K562 (cell line): ENCODE data around the gene GLP1R. TPM values are rescaled to one million over a fixed set of nuclear protein-coding genes. Genes with fewer than 3 reads are reported as not detected.
A peak's percentile ranks its signal among the peaks of the same experiment; 100 is the strongest.

Source experiments
- ARID2 ChIP-seq: fragments of 450-650 bp; IDR thresholded peaks from 2 replicates; pipeline ENCODE4 v1.6.1; 2017; ENCODE audit warnings: antibody characterized with exemption, mild to moderate bottlenecking
- ATF4 ChIP-seq: fragments of 450-650 bp; formaldehyde crosslinking; IDR thresholded peaks from 2 replicates; pipeline ENCODE4 v1.4.0; 2022; ENCODE audit warnings: mild to moderate bottlenecking, moderate library complexity
- CEBPB ChIP-seq: fragments of 450-650 bp; IDR thresholded peaks from 2 replicates; pipeline ENCODE4 v1.6.1; 2016; ENCODE audit warnings: missing genetic modification characterization, missing compliant biosample characterization
- ELF4 ChIP-seq: fragments of 450-650 bp; formaldehyde crosslinking; IDR thresholded peaks from 2 replicates; pipeline ENCODE4 v1.4.0; 2022; ENCODE audit warnings: missing genetic modification characterization
- FOS ChIP-seq: IDR thresholded peaks from 3 replicates; pipeline ENCODE4 v1.6.1; 2011; ENCODE audit not compliant: insufficient read length; ENCODE audit errors: extremely low read depth
- GTF2F1 ChIP-seq: IDR thresholded peaks from 2 replicates; pipeline ENCODE4 v1.6.1; 2011; ENCODE audit warnings: low read depth, low read length, improper control_type of control experiment
- HDAC6 ChIP-seq: IDR thresholded peaks from 2 replicates; pipeline ENCODE4 v1.6.1; 2012; ENCODE audit warnings: low read depth, mild to moderate bottlenecking, control low read depth, inconsistent platforms, low read length, moderate library complexity
- HES1 ChIP-seq: fragments of 450-650 bp; IDR thresholded peaks from 2 replicates; pipeline ENCODE4 v1.6.1; 2016; ENCODE audit warnings: low read depth, mild to moderate bottlenecking, moderate library complexity
- KDM2B ChIP-seq: fragments of 250-450 bp; sonication (Bioruptor Pico); IDR thresholded peaks from 2 replicates; pipeline ENCODE4 v1.8.0; 2021; ENCODE audit warnings: mild to moderate bottlenecking, moderate library complexity
- MTA2 ChIP-seq: fragments of 450-650 bp; IDR thresholded peaks from 2 replicates; pipeline ENCODE4 v1.6.1; 2016; ENCODE audit warnings: low read depth
- NFYB ChIP-seq: IDR thresholded peaks from 2 replicates; pipeline ENCODE4 v1.6.1; 2011; ENCODE audit warnings: mild to moderate bottlenecking, moderate library complexity; ENCODE audit not compliant: insufficient read length; ENCODE audit errors: extremely low read depth
- PHB2 ChIP-seq: fragments of 450-650 bp; IDR thresholded peaks from 2 replicates; pipeline ENCODE4 v1.6.1; 2017; ENCODE audit warnings: low read depth
- POLR2H ChIP-seq: IDR thresholded peaks from 2 replicates; pipeline ENCODE4 v1.6.1; 2016; ENCODE audit warnings: missing genetic modification characterization, low read depth, mild to moderate bottlenecking, control low read depth, missing compliant biosample characterization, moderate library complexity
- POLR3G ChIP-seq: IDR thresholded peaks from 2 replicates; pipeline ENCODE4 v1.6.1; 2011; ENCODE audit not compliant: insufficient read length, insufficient replicate concordance; ENCODE audit errors: extremely low read depth
- RHOXF2B ChIP-seq: fragments of 250-450 bp; sonication (Bioruptor Pico); conservative IDR thresholded peaks from 2 replicates; pipeline ENCODE4 v1.5.1; 2021
- SETDB1 ChIP-seq: IDR thresholded peaks from one replicate; pipeline ENCODE4 v1.6.1; 2012; ENCODE audit warnings: low read length, control low read depth, inconsistent platforms
- SOX6 ChIP-seq: fragments of 450-650 bp; IDR thresholded peaks from 2 replicates; pipeline ENCODE4 v1.6.1; 2014; ENCODE audit warnings: mild to moderate bottlenecking
- SPI1 ChIP-seq: IDR thresholded peaks from 2 replicates; pipeline ENCODE4 v1.6.1; 2011; ENCODE audit warnings: low read depth, low read length, control low read depth, borderline replicate concordance
- ZEB2 ChIP-seq: fragments of 450-650 bp; IDR thresholded peaks from 2 replicates; pipeline ENCODE4 v1.6.1; 2016
- ZNF175 ChIP-seq: fragments of 200-800 bp; sonication (Bioruptor generic); IDR thresholded peaks from 2 replicates; pipeline ENCODE4 v1.6.1; 2016; ENCODE audit warnings: low read depth, mild to moderate bottlenecking, missing genetic modification characterization, missing compliant biosample characterization
- ZNF24 ChIP-seq: fragments of 450-650 bp; IDR thresholded peaks from 2 replicates; pipeline ENCODE4 v1.6.1; 2016
- ZNF263 ChIP-seq: sonication (generic); formaldehyde crosslinking; IDR thresholded peaks from 2 replicates; pipeline ENCODE4 v1.8.0; 2022; ENCODE audit warnings: mild to moderate bottlenecking, missing genetic modification reagents, borderline replicate concordance
- ZNF431 ChIP-seq: sonication (generic); formaldehyde crosslinking; IDR thresholded peaks from 2 replicates; pipeline ENCODE4 v1.8.0; 2022; ENCODE audit warnings: mild to moderate bottlenecking, missing genetic modification reagents
- ZNF699 ChIP-seq: fragments of 250-450 bp; sonication (Bioruptor Pico); IDR thresholded peaks from 2 replicates; pipeline ENCODE4 v1.8.0; 2021; ENCODE audit warnings: mild to moderate bottlenecking, moderate library complexity; ENCODE audit not compliant: insufficient replicate concordance
- polyA plus RNA-seq, 8 experiments: library from polyadenylated mRNA; depleted of rRNA in 4 of 8; stranded (reverse) in 5 of 8; unstranded in 3 of 8; fragments of >200 nt; fragmentation: Nextera tagmentation in 2 of 8; fragmentation: Illumina TruSeq in 1 of 8; extraction: Ambion mirVana in 2 of 8; extraction: Trizol in 1 of 8; gene quantifications; 2 replicates each; pipeline versions ENCODE4 v1.2.1 to v1.2.3, GENCODE V29; 2011 to 2014; ENCODE audit warnings: inconsistent platforms in 1 of 8, missing spikeins in 1 of 8
- total RNA-seq, 7 experiments: library from RNA; depleted of rRNA in 6 of 7; stranded (reverse); fragments of >200 nt in 6 of 7; fragmentation: Illumina TruSeq in 2 of 7; extraction: Trizol in 2 of 7; gene quantifications; 2 replicates each; pipeline versions ENCODE4 v1.2.1 to v1.2.3, GENCODE V29; 2011 to 2021; ENCODE audit warnings: low replicate concordance in 1 of 7
- TF ChIP-seq, protein P1 (sequence below): fragments of 250-450 bp; sonication (Bioruptor Pico); IDR thresholded peaks from 2 replicates; pipeline ENCODE4 v1.4.0; 2020; ENCODE audit warnings: mild to moderate bottlenecking
- TF ChIP-seq, protein P2 (sequence below), 3 experiments: fragments of 200-800 bp in 1 of 3; sonication (Bioruptor generic) in 1 of 3; sonication (generic) in 1 of 3; formaldehyde crosslinking in 1 of 3; IDR thresholded peaks; 2 replicates each; pipeline versions ENCODE4 v1.6.1 to v1.8.0; 2016 to 2022; ENCODE audit warnings: mild to moderate bottlenecking in 2 of 3, missing compliant biosample characterization in 2 of 3, missing genetic modification characterization in 2 of 3, missing genetic modification reagents in 1 of 3

The GLP1R gene
- total and polyA plus RNA-seq, 9 of the 15 experiments (the other 6 are each of a cell fraction or from before 2014, with no cell fraction given) = not detected

DNA sequence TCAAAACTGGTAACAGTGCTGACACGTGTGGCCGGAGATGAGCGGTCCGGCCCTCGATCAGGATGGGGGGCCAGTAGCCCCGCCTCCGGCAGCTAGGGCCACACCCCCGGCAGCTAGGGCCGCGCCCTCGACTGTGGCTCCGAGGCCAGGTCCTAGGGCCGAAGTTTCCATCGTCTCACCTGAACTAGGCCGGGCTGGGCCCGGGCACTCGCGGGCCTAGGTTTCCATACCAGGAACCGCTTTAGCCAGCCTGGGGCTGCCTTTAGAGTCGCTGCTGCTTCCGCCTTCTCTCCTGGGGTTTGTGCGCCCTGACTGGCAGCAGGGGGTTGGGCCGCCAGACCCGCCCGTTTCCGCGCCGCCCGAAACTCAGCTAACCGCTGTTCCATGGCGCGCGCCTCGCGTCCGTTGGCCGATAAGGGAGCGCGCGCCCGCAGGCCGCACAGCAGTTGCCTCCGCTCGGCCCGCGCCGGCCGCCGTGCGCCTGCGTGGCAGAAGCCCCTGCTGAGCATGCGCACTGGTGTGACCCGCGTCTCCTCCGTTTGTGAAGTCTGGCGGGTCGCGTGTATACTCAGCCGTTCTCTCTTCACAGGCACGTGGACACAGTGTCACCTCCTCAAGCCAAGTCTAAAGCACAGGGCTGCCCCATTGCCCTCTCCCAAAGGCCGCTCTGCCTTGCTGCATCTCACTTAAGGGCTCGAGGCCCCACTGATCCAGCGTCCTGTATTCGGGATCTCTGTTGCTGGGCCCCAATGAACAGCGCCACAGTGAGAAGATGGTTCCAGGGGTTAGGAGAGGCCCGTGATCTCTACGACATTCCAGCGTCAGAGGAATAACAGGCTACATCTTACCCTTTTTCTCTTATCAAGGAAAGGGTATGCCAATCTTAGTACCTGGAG, 66.4 kb downstream of the GLP1R start, which contains the start of gene SAYSD1 (continued):
- TF ChIP-seq, protein P1, sequence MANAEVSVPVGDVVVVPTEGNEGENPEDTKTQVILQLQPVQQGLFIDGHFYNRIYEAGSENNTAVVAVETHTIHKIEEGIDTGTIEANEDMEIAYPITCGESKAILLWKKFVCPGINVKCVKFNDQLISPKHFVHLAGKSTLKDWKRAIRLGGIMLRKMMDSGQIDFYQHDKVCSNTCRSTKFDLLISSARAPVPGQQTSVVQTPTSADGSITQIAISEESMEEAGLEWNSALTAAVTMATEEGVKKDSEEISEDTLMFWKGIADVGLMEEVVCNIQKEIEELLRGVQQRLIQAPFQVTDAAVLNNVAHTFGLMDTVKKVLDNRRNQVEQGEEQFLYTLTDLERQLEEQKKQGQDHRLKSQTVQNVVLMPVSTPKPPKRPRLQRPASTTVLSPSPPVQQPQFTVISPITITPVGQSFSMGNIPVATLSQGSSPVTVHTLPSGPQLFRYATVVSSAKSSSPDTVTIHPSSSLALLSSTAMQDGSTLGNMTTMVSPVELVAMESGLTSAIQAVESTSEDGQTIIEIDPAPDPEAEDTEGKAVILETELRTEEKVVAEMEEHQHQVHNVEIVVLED = peak; percentile 51
- no peak for TF ChIP-seq ZNF699 (CRISPR knock-in tag)
- no peak for TF ChIP-seq ARID2
- 0 out of 2 replicates have a peak, but pooled peaks have one; percentile 8 for TF ChIP-seq KDM2B (CRISPR knock-in tag)
- TF ChIP-seq HDAC6 = no peak
- peak; percentile 31; the same call in 1 of the 2 replicates for TF ChIP-seq ZNF263 (CRISPR knock-in tag)
- TF ChIP-seq SPI1 = no peak
- no peak for TF ChIP-seq POLR3G
- peak; percentile 74 for TF ChIP-seq ZNF175
- TF ChIP-seq, protein P2, sequence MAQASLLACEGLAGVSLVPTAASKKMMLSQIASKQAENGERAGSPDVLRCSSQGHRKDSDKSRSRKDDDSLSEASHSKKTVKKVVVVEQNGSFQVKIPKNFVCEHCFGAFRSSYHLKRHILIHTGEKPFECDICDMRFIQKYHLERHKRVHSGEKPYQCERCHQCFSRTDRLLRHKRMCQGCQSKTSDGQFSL (CRISPR knock-in tag; IDR thresholded peaks at IDR 0.05) = no peak; the same call in 1 of the 2 replicates
- TF ChIP-seq, protein P2 (tag; IDR thresholded peaks at IDR 0.05) = no peak
- peak; percentile 93; the same call in 1 of the 2 replicates for TF ChIP-seq ZEB2
- peak; percentile 89; the same call in 1 of the 2 replicates for TF ChIP-seq RHOXF2B (CRISPR knock-in tag)
- TF ChIP-seq ZNF431 = peak; percentile 78; the same call in 1 of the 2 replicates
- TF ChIP-seq CEBPB (tag) = no peak
- no peak for TF ChIP-seq MTA2
- peak; percentile 96 for TF ChIP-seq HES1
- no peak for TF ChIP-seq ZNF24
- TF ChIP-seq SOX6 = peak; percentile 66
- TF ChIP-seq POLR2H (tag) = peak; percentile 66
- no peak for TF ChIP-seq SETDB1
- no peak for TF ChIP-seq ATF4 (CRISPR knock-in tag)
- peak; percentile 80; the same call in 1 of the 2 replicates for TF ChIP-seq GTF2F1
- no peak for TF ChIP-seq PHB2
- no peak for TF ChIP-seq NFYB
- peak; percentile 51; the same call in 1 of the 2 replicates for TF ChIP-seq ELF4 (CRISPR knock-in tag)
- TF ChIP-seq FOS = no peak
